ENCODE data around the gene MPHOSPH9.

DNA sequence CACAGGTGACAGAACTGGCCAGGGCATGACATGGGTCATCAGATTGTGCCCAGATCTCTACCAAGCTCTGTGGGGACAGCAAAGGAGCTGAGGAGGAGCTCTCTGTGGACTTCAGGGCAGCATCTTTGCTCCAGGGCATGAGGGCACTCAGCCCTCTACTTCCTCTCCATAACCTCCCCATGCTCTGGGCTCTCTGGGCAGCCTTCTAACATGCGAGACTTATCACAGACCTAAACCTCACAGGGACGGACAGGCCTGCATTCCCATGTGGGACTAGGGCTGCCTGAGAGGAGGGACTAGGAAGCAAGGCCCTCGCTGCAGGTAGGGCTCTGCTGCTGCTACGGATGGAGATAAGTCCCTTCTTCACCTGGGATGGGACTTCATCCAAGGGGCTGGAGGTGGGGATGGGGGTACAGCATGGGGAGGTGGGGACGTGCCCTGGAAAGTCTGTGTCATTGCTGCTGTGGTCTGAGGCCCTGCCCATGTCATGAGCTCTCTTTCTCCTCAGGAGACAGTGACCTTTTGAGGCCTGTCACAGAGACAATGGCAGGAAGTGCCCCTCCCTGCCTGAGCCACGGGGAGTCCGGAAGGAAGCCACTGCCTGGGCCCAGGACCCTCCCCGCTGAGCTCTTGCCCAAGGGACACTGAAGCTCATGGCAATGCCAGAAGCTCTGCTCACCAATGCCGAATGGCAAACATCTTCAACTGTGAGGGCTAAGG, 126.1 kb downstream of the MPHOSPH9 start:
- TF ChIP-seq, protein P1, sequence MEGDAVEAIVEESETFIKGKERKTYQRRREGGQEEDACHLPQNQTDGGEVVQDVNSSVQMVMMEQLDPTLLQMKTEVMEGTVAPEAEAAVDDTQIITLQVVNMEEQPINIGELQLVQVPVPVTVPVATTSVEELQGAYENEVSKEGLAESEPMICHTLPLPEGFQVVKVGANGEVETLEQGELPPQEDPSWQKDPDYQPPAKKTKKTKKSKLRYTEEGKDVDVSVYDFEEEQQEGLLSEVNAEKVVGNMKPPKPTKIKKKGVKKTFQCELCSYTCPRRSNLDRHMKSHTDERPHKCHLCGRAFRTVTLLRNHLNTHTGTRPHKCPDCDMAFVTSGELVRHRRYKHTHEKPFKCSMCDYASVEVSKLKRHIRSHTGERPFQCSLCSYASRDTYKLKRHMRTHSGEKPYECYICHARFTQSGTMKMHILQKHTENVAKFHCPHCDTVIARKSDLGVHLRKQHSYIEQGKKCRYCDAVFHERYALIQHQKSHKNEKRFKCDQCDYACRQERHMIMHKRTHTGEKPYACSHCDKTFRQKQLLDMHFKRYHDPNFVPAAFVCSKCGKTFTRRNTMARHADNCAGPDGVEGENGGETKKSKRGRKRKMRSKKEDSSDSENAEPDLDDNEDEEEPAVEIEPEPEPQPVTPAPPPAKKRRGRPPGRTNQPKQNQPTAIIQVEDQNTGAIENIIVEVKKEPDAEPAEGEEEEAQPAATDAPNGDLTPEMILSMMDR (IDR thresholded peaks at IDR 0.05): no peak
- no peak for TF ChIP-seq EZH2 (IDR thresholded peaks at IDR 0.05)

All from neural progenitor cell (in vitro differentiated cells).